ENCODE results near the gene GUCA1C. TPM values are rescaled to one million over a fixed set of nuclear protein-coding genes. Genes with fewer than 3 reads are reported as not detected.

GUCA1C gene
- total RNA-seq, 4 donors from 2014 or later = not detected

DNA sequence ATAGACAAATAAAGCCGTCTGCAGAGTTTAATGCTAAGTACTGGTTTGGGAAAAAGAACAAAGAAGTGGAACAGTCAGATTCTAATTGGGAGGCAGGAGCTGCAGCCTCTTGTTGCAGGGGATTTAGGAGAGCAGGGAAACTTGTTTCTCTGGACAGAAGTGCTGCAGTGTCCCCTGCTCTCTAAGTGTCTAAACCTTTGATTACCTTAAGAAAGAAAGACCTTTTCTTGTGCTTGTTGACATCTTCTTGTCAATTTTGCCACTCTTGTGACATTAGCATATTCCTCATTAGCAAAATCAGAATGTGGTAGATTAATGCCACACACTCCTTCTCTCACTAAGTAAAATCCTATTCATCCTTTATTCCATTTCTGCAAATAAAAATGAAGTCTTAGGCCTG is 92.3 kb downstream of the GUCA1C start:
- Histone ChIP-seq H3K27ac (no peak overlapping the region), H3K36me3 (no peaks in the 10 kb centered on the region), H3K27me3 (no peaks in the 10 kb centered on the region), H3K4me1 (no peaks in the 10 kb centered on the region), H3K9me3 (no peaks in the 10 kb centered on the region), H3K4me3 (no peak overlapping the region)
- TF ChIP-seq CTCF (IDR thresholded peaks at IDR 0.05) (no peak), POLR2A (IDR thresholded peaks at IDR 0.05) (no peak)
- DNase-seq = no peak
- intact Hi-C loops (cut with DNase I; ENCODE audit: low total_unique reads) = no loop called here

Other genes with a start within 250 kb of the GUCA1C start
- gene RETNLB, start 196.5 kb downstream of the GUCA1C start, total RNA-seq = not detected
- gene TRAT1, start 131.1 kb downstream of the GUCA1C start, total RNA-seq = 1 to 10 TPM in 1 of 4 donors, under 1 TPM in 2, not detected in 1; 0.26 to 3.5 (median 0.35) TPM
- not detected for gene MORC1, start 164.3 kb upstream of the GUCA1C start, total RNA-seq
- not detected for gene C3orf85, start 182.8 kb upstream of the GUCA1C start, total RNA-seq